HG03064 (cell line): ENCODE measurements around the gene HID1.
A peak's percentile ranks its signal among the peaks of the same experiment; 100 is the strongest.
"Not testable (repeated sequence)": the region's sequence is repeated elsewhere in the genome, so short reads cannot be mapped to it uniquely, and the experiment has no call there.

ENCODE experiments used
- ATAC-seq: cut with Tn5 transposase; IDR thresholded peaks from one replicate; pipeline ENCODE4 v1.9.1; 2021; ENCODE audit warnings: low read depth; ENCODE audit not compliant: unreplicated experiment

HID1 gene

GRCh38 chr17:75001915-75002843 lies 29.6 kb upstream of the HID1 start:
- no peak for ATAC-seq

DNA sequence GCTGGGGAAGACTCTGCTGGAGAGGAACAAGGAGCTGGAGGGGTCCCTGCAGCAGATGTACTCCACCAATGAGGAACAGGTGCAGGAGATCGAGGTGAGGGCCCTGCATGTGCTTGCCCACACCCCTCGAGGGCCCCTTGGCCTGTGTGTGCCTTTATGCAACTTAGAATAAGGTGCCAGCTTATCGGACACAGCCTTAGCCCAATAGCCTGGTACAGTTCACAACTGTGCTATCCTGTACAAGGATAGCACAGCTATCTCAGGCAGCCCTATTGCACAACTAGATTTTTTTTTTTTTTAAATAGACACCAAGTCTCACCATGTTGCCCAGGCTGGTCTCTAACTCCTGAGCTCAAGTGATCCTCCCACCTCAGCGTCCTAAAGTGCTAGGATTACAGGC lies 27.0 kb upstream of the HID1 start:
- no peak for ATAC-seq

- no peak for ATAC-seq
These were observed 26.2 kb upstream of the HID1 start for GRCh38 chr17:74998783-74999182.

GRCh38 chr17:74995847-74996246 lies 23.3 kb upstream of the HID1 start:
- ATAC-seq = no peak

DNA sequence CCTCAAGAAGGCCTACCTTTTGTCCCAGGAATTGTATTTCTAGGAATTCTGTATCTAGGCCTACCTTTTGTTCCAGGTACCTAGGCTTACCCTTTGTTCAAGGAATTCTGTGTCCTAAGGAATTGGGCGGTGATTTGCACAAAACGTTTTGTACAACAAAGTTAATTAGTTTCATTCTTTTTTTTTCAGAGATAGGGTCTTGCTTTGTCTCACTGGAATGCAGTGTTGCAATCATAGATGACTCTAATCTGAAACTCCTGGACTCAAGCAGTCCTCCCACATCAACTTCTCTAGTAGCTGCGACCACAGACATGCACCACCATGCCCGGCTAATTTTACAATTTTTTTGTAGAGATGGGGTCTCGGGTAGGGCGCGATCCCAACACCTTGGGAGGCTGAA lies 21.9 kb upstream of the HID1 start:
- ATAC-seq = no peak

- ATAC-seq = no peak
These were observed 19.7 kb upstream of the HID1 start for GRCh38 chr17:74992223-74992622.

GRCh38 chr17:74990581-74991105 lies 18.1 kb upstream of the HID1 start:
- no peak for ATAC-seq

- peak; percentile 44 for ATAC-seq
These were observed 15.6 kb upstream of the HID1 start for GRCh38 chr17:74987909-74988711.

- ATAC-seq = peak; percentile 85
These were observed 14.9 kb upstream of the HID1 start, which contains the start of gene CDR2L for GRCh38 chr17:74987418-74987908. Gene CDR2L (plus strand): TSS chr17:74987632. CDS start chr17:74988044, 412 bp downstream.

- ATAC-seq = no peak
These were observed 13.6 kb upstream of the HID1 start for GRCh38 chr17:74986206-74986576.

DNA sequence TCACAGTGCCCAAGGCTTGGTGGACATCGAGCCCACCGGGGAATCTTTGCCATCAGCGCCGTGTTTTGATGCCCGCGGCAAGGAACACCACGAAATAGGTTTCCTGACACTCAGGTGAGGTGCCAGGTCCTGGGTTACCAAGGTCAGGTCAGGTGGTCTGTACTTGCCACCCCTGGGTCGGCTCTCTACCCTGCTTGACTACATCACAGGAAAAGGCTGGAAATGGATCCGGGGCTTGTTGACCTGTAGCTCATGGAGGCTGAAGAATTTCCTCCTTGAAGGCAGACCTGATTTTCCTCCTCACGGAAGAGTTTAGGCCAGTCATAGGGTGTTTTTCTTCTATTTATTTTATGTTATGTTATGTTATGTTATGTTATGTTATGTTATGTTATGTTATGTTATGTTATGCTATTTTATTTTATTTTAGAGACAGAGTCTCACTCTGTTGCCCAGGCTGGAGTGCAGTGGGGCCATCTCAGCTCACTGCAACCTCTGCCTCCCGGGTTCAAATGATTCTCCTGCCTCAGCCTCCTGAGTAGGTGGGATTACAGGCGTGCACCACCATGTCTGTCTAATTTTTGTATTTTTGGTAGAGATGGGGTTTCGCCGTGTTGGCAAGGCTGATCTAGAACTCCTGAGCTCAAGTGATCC lies 10.2 kb upstream of the HID1 start:
- ATAC-seq = not testable (repeated sequence)

DNA sequence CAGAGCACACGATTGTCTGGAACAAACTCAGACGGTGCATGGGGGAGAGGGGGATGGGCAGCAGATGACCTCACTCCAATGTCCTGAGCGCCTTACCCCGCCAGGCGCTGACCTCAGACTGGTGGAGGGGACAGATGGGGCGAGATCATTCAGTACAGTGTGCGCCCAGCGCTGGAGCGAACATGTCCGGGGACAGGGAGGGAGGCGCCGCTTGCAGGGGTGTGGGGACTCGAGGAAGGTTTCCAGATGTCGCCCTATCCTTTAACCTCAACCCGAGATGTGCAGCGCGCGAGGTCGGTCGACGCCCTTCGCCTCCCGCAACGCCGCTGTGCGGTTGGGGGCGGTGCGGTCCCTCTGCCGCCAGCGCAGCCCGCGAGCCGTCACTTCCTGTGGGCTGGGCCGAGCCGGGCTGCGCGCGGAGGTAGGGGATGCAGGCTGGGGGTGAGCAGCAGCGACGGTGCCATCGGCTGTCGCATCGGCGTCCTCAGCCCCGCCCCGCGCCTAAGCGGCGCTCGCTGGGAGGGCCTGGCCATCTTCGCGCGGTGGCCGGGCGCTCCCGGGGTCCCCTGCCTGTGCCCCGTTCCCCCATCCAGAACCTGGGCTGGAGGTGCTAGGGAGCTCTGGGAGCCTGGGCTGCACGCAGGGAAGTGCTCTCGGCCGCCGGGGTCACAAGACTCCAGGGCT lies 9.6 kb upstream of the HID1 start:
- ATAC-seq = no peak

GRCh38 chr17:74981318-74981978 lies 8.9 kb upstream of the HID1 start:
- no peak for ATAC-seq

GRCh38 chr17:74979408-74980146 lies 7.0 kb upstream of the HID1 start:
- no peak for ATAC-seq

GRCh38 chr17:74978240-74978639 lies 5.7 kb upstream of the HID1 start:
- no peak for ATAC-seq

GRCh38 chr17:74977802-74978201 lies 5.2 kb upstream of the HID1 start:
- no peak for ATAC-seq

GRCh38 chr17:74975943-74976342 lies 3.4 kb upstream of the HID1 start:
- no peak for ATAC-seq

GRCh38 chr17:74972973-74973328 lies 392 bp upstream of the HID1 start:
- ATAC-seq = no peak

DNA sequence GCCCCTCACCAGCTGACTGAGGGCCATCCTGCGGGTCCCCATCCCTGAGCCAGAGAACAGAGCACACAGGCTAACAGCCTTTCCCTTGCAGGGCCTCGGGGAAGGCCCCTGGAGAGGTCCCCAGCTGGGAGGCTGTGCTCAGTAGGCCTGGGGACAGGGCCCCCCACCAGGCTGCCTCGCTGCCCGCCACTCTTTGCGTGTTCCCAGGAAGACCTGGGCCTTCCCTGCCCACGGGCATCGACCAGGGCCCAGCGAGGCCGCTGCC lies 785 bp downstream of the HID1 start:
- no peak for ATAC-seq
